Liver (tissue), 3 donors: Measurements from ENCODE around the gene FEM1C.
A peak's percentile ranks its signal among the peaks of the same experiment; 100 is the strongest.

Experiments used
- CTCF ChIP-seq: fragments of 150-350 bp; IDR thresholded peaks from 2 replicates; pipeline ENCODE4 v1.5.1; 2017; ENCODE audit warnings: improper control_type of control experiment, low read depth, low read length; ENCODE audit not compliant: missing input control
- GABPA ChIP-seq, 2 donors: IDR thresholded peaks in 1 of 2; conservative IDR thresholded peaks in 1 of 2; 2 replicates each; pipeline ENCODE4 v1.6.1; 2016; ENCODE audit warnings: antibody characterized with exemption in 2 of 2, mild to moderate bottlenecking in 1 of 2, moderate library complexity in 1 of 2
- HNF4G ChIP-seq: IDR thresholded peaks from 2 replicates; pipeline ENCODE4 v1.6.1; 2016; ENCODE audit warnings: antibody characterized with exemption
- MAX ChIP-seq: IDR thresholded peaks from 2 replicates; pipeline ENCODE4 v1.6.1; 2016; ENCODE audit warnings: antibody characterized with exemption
- RAD21 ChIP-seq, 2 donors: IDR thresholded peaks; 2 replicates each; pipeline ENCODE4 v1.6.1; 2016; ENCODE audit warnings: antibody characterized with exemption in 2 of 2, mild to moderate bottlenecking in 2 of 2
- REST ChIP-seq: IDR thresholded peaks from 2 replicates; pipeline ENCODE4 v1.6.1; 2016; ENCODE audit warnings: antibody characterized with exemption, mild to moderate bottlenecking
- SP1 ChIP-seq: IDR thresholded peaks from 2 replicates; pipeline ENCODE4 v1.6.1; 2018; ENCODE audit warnings: antibody characterized with exemption, mild to moderate bottlenecking
- YY1 ChIP-seq: IDR thresholded peaks from 2 replicates; pipeline ENCODE4 v1.6.1; 2016; ENCODE audit warnings: antibody characterized with exemption, mild to moderate bottlenecking
- ZBTB33 ChIP-seq: IDR thresholded peaks from 2 replicates; pipeline ENCODE4 v1.6.1; 2016; ENCODE audit warnings: antibody characterized with exemption
- donor health status: healthy.
- donor health status: healthy.

GRCh38 chr5:115555084-115555633 is 10.6 kb upstream of the FEM1C start:
- TF ChIP-seq ZBTB33 (no peak), CTCF (no peak), RAD21 (IDR thresholded peaks at IDR 0.05) (no peak), REST (no peak), YY1 (no peak), MAX (no peak), SP1 (peak; percentile 24), HNF4G (no peak), GABPA (IDR thresholded peaks at IDR 0.05 in 1 of 2, conservative IDR thresholded peaks at IDR 0.05 in 1 of 2) (no peak)
